ENCODE data around the gene ACTR10. TPM values are rescaled to one million over a fixed set of nuclear protein-coding genes. Genes with fewer than 3 reads are reported as not detected.

ACTR10 gene
- total RNA-seq: 10 to 100 TPM; 29.5 to 29.7 TPM

- Mint-ChIP-seq H3K4me3 (peak within 1 kb of the TSS; percentile 93), H3K27ac (peak within 1 kb of the TSS; percentile 87), H3K4me1 (ENCODE audit: low read depth) (peaks cover 39% of the 10 kb centered on the region), H3K9me3 (no peaks in the 10 kb centered on the region), H3K36me3 (ENCODE audit: low read depth) (peaks cover 4% of the 10 kb centered on the region), H3K27me3 (ENCODE audit: low read depth) (no peaks in the 10 kb centered on the region)
- DNase-seq: peak; percentile 89
- intact Hi-C loops (cut with micrococcal nuclease): loop anchor here (1.0 to 5.0 kb wide), 8 partner anchors 39 to 372 kb away; partner anchors contain the start of genes ARID4A, ARMH4, KIAA0586 and PSMA3
- CTCF ChIA-PET: interaction anchor here (0.6 kb wide), 1 partner anchor 136 kb away, joined by 3 read pairs; no protein-coding TSS in a partner anchor
Measured at GRCh38 chr14:58199726-58200479, at the start of gene ACTR10. TSS of gene ACTR10 (plus strand) at chr14:58200149. CDS start at chr14:58200218, 69 bp downstream.

DNA sequence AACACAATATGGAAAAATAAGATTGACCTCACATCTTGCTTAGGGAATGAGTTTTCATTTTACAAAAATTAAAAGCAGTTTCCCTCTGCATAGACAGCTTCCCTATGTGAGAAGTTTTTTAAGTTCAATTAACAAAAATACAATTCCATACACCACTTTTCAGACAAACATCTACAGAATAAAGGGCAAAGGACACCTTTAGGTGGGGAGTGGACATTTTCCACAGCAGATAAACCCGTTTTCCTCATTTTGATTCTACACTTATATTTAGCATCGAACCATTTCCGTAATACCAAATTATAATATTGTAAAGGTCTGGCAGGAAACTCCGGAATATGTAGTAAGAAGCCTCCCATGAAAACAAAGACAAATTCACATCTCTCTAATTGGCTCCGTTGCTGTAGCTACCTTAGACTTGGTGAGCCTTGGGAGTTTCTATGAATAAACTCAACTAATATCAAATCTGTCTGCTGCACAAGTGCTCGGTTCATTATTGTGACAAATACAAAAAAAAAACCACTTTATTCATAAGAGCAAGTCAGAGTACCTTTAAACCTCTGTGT is 49.6 kb upstream of the ACTR10 start:
- intact Hi-C loops (cut with micrococcal nuclease): no loop called here
- DNase-seq: no peak
- Mint-ChIP-seq H3K36me3 (ENCODE audit: low read depth) (no peaks in the 10 kb centered on the region), H3K27ac (no peak overlapping the region), H3K4me3 (no peak overlapping the region), H3K4me1 (ENCODE audit: low read depth) (peaks cover 11% of the 10 kb centered on the region), H3K9me3 (no peaks in the 10 kb centered on the region), H3K27me3 (ENCODE audit: low read depth) (peaks cover 49% of the 10 kb centered on the region)
- CTCF ChIA-PET: interaction anchor here (1.0 kb wide), 1 partner anchor 41 kb away, joined by 5 read pairs; no protein-coding TSS in a partner anchor

DNA sequence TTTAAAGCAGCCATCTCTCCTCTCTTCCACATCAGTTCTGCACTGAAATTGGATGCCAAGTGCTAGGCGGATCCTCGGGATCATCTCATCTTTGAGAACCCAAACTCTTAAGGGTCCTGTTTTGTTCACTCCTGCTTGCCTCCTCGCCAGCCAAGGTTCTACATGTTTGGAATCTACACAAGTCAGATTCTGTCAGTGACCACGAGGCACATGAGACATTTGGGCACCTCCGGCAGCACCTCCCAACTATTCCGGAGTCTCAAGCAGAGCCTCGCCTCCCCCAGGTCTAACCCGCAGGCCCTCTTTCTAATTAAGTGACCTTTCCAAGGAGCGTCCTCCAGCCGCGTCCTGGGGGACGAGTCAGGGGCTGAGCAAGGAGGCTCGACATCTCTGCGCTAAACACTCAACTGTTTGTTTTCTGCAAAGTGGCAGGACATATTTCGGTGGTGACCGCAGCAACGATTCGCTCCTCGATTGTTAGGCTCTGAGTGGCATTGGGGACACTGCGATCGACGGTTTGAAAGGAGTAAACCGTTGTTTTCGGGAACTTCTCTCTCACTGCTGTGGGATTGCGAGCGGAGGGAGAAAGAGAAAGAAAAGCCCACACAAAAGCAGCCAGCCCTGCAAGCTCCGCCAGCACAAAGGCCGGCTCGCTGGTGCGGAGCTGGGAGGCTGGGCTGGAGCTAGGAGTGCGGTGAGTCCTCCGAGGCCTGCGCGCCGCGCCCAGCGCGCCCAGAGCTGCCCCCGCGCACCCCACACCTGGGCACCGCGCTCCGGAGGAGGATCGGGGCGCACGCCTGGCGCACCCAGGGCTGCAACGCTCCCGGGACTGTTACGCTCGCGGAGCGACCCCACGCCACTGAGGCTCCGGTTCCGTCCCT is 48.6 kb upstream of the ACTR10 start:
- Mint-ChIP-seq H3K27ac (no peak overlapping the region), H3K4me1 (ENCODE audit: low read depth) (peaks cover 11% of the 10 kb centered on the region), H3K36me3 (ENCODE audit: low read depth) (no peaks in the 10 kb centered on the region), H3K9me3 (no peaks in the 10 kb centered on the region), H3K27me3 (ENCODE audit: low read depth) (peaks cover 51% of the 10 kb centered on the region), H3K4me3 (peak overlapping the region; percentile 70)
- CTCF ChIA-PET: interaction anchor here (0.8 to 1.6 kb wide), 2 partner anchors 15 to 41 kb away, joined by 3 to 4 read pairs; no protein-coding TSS in a partner anchor
- intact Hi-C loops (cut with micrococcal nuclease): loop anchor here (1.0 to 2.0 kb wide), 2 partner anchors 15 to 49 kb away; partner anchors contain the start of gene ACTR10
- DNase-seq: no peak

GRCh38 chr14:58152014-58152857 is 47.7 kb upstream of the ACTR10 start, which contains the start of gene ARMH4:
TSS of gene ARMH4 (minus strand) at chr14:58152213. CDS start at chr14:58139358, 12,855 bp downstream.
- DNase-seq: peak; percentile 75
- H3K27ac Mint-ChIP-seq: no peak within 1 kb of the TSS
- peaks cover 11% of the 10 kb centered on the region for H3K4me1 Mint-ChIP-seq (ENCODE audit: low read depth)
- H3K27me3 Mint-ChIP-seq (ENCODE audit: low read depth): peaks cover 53% of the 10 kb centered on the region
- CTCF ChIA-PET: interaction anchor here (0.8 to 1.8 kb wide), 3 partner anchors 15 to 243 kb away, joined by 3 to 4 read pairs (median 3); partner anchors contain the start of gene TOMM20L
- H3K4me3 Mint-ChIP-seq: peak within 1 kb of the TSS; percentile 70
- intact Hi-C loops (cut with micrococcal nuclease): loop anchor here (1.0 to 2.0 kb wide), 2 partner anchors 14 to 49 kb away; partner anchors contain the start of gene ACTR10
- H3K9me3 Mint-ChIP-seq: no peaks in the 10 kb centered on the region
- no peaks in the 10 kb centered on the region for H3K36me3 Mint-ChIP-seq (ENCODE audit: low read depth)

- H3K27ac Mint-ChIP-seq: no peak overlapping the region
- no peaks in the 10 kb centered on the region for H3K4me1 Mint-ChIP-seq (ENCODE audit: low read depth)
- CTCF ChIA-PET: no interaction called here
- no peaks in the 10 kb centered on the region for H3K9me3 Mint-ChIP-seq
- peaks cover 9% of the 10 kb centered on the region for H3K27me3 Mint-ChIP-seq (ENCODE audit: low read depth)
- DNase-seq: no peak
- H3K36me3 Mint-ChIP-seq (ENCODE audit: low read depth): no peaks in the 10 kb centered on the region
- no peak overlapping the region for H3K4me3 Mint-ChIP-seq
- intact Hi-C loops (cut with micrococcal nuclease): loop anchor here (10.0 kb wide), 1 partner anchor 626 kb away; no protein-coding TSS in a partner anchor
Measured at GRCh38 chr14:58160561-58160960, 39.4 kb upstream of the ACTR10 start.

- CTCF ChIA-PET: interaction anchor here (1.0 to 6.8 kb wide), 3 partner anchors 14 to 78 kb away, joined by 4 to 47 read pairs (median 6); partner anchors contain the start of gene ARMH4
- Mint-ChIP-seq H3K27me3 (ENCODE audit: low read depth) (peaks cover under 1% of the 10 kb centered on the region), H3K27ac (peak overlapping the region; percentile 4), H3K36me3 (ENCODE audit: low read depth) (no peaks in the 10 kb centered on the region), H3K9me3 (no peaks in the 10 kb centered on the region), H3K4me3 (no peak overlapping the region), H3K4me1 (ENCODE audit: low read depth) (peaks cover 4% of the 10 kb centered on the region)
- intact Hi-C loops (cut with micrococcal nuclease): loop anchor here (1.0 to 10.0 kb wide), 3 partner anchors 14 to 631 kb away; partner anchors contain the start of gene ARMH4
- peak; percentile 88 for DNase-seq
Measured at GRCh38 chr14:58166005-58166983, 33.7 kb upstream of the ACTR10 start.

DNA sequence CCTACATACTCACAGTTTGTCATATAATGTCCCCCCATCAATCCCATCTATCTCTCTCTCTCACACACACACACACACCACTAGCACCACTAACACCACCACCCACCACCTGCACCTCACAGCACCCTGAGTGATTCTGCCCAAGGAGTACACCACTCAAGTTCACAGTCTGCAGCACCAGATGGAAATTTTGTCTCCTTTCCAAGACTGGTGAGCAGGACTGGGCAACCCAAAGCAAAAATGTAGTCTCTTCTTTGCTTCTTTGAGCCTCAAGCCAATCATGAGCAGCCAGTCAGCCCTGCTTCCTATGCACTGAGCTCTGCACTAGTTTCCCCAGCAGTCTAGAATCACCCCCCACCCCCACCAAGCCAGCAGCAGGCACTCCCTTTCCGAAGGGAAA is 32.9 kb upstream of the ACTR10 start:
- Mint-ChIP-seq H3K27ac (no peak overlapping the region), H3K4me3 (no peak overlapping the region), H3K36me3 (ENCODE audit: low read depth) (no peaks in the 10 kb centered on the region), H3K27me3 (ENCODE audit: low read depth) (no peaks in the 10 kb centered on the region), H3K4me1 (ENCODE audit: low read depth) (peaks cover 6% of the 10 kb centered on the region), H3K9me3 (no peaks in the 10 kb centered on the region)
- intact Hi-C loops (cut with micrococcal nuclease): loop anchor here (10.0 kb wide), 1 partner anchor 632 kb away; no protein-coding TSS in a partner anchor
- CTCF ChIA-PET: interaction anchor here (1.0 to 6.8 kb wide), 4 partner anchors 15 to 79 kb away, joined by 3 to 47 read pairs (median 5); partner anchors contain the start of gene ARMH4
- DNase-seq: no peak

GRCh38 chr14:58167891-58168290 is 32.1 kb upstream of the ACTR10 start:
- H3K4me3 Mint-ChIP-seq: no peak overlapping the region
- no peak overlapping the region for H3K27ac Mint-ChIP-seq
- H3K4me1 Mint-ChIP-seq (ENCODE audit: low read depth): peaks cover 6% of the 10 kb centered on the region
- no peaks in the 10 kb centered on the region for H3K9me3 Mint-ChIP-seq
- DNase-seq: no peak
- H3K27me3 Mint-ChIP-seq (ENCODE audit: low read depth): no peaks in the 10 kb centered on the region
- no peaks in the 10 kb centered on the region for H3K36me3 Mint-ChIP-seq (ENCODE audit: low read depth)
- intact Hi-C loops (cut with micrococcal nuclease): loop anchor here (10.0 kb wide), 1 partner anchor 633 kb away; no protein-coding TSS in a partner anchor
- CTCF ChIA-PET: interaction anchor here (0.7 to 6.8 kb wide), 4 partner anchors 19 to 288 kb away, joined by 3 to 47 read pairs (median 4); no protein-coding TSS in a partner anchor

DNA sequence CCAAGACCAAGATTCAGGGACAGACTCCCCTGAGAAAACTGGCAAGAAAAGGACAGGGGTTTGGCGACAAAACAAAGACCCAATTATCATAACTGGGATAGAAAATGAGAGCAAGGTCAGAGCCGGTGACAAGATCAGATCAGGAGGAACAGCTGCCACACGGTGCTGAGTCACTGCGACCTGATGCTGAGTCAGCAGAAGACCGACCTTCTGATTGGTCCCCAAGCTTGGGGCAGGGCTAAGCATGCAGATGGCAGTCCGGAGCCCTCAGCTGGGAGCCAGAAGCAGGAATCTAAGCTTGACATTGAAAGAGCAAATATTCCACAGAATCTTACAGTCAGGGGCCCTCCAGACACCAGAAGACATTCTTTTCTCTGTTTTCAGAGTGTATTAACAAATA is 28.9 kb upstream of the ACTR10 start:
- Mint-ChIP-seq H3K27me3 (ENCODE audit: low read depth) (peaks cover 3% of the 10 kb centered on the region), H3K4me3 (no peak overlapping the region), H3K9me3 (no peaks in the 10 kb centered on the region), H3K36me3 (ENCODE audit: low read depth) (no peaks in the 10 kb centered on the region), H3K27ac (no peak overlapping the region), H3K4me1 (ENCODE audit: low read depth) (peaks cover 6% of the 10 kb centered on the region)
- peak; percentile 71 for DNase-seq
- CTCF ChIA-PET: interaction anchor here (6.8 kb wide), 1 partner anchor 63 kb away, joined by 47 read pairs; no protein-coding TSS in a partner anchor
- intact Hi-C loops (cut with micrococcal nuclease): no loop called here

GRCh38 chr14:58177125-58177524 is 22.8 kb upstream of the ACTR10 start:
- Mint-ChIP-seq H3K4me3 (no peak overlapping the region), H3K9me3 (no peaks in the 10 kb centered on the region), H3K27ac (no peak overlapping the region), H3K27me3 (ENCODE audit: low read depth) (peaks cover 3% of the 10 kb centered on the region), H3K4me1 (ENCODE audit: low read depth) (no peaks in the 10 kb centered on the region), H3K36me3 (ENCODE audit: low read depth) (no peaks in the 10 kb centered on the region)
- intact Hi-C loops (cut with micrococcal nuclease): no loop called here
- CTCF ChIA-PET: interaction anchor here (0.6 kb wide), 1 partner anchor 621 kb away, joined by 6 read pairs; no protein-coding TSS in a partner anchor
- DNase-seq: no peak
